Mesothelial cell of epicardium (in vitro differentiated cells): ENCODE results near the gene ALG12. TPM values are rescaled to one million over a fixed set of nuclear protein-coding genes. Genes with fewer than 3 reads are reported as not detected.

Source experiments
- DNase-seq, 2 experiments: peaks; one replicate each; pipeline ENCODE4 v3.0.0; 2021; ENCODE audit warnings: low spot score in 2 of 2; ENCODE audit not compliant: unreplicated experiment in 2 of 2
- H3K27ac Mint-ChIP-seq: 2 replicates; pipeline ENCODE4 v1.8.0; 2021; ENCODE audit warnings: mixed read lengths
- H3K27me3 Mint-ChIP-seq: 2 replicates; pipeline ENCODE4 v1.8.0; 2021; ENCODE audit warnings: low read depth, mixed read lengths
- H3K36me3 Mint-ChIP-seq: 2 replicates; pipeline ENCODE4 v1.8.0; 2021; ENCODE audit warnings: mixed read lengths
- H3K4me1 Mint-ChIP-seq: 2 replicates; pipeline ENCODE4 v1.8.0; 2021; ENCODE audit warnings: mixed read lengths
- H3K4me3 Mint-ChIP-seq: 2 replicates; pipeline ENCODE4 v1.8.0; 2021; ENCODE audit warnings: mild to moderate bottlenecking, moderate library complexity, mixed read lengths
- H3K9me3 Mint-ChIP-seq: 2 replicates; pipeline ENCODE4 v1.8.0; 2021; ENCODE audit warnings: mixed read lengths
- CTCF ChIP-seq: fragments of 200-600 bp; sonication (generic); IDR thresholded peaks from one replicate; pipeline ENCODE4 v1.5.0; 2021; ENCODE audit warnings: antibody characterized with exemption; ENCODE audit not compliant: unreplicated experiment
- total RNA-seq: library from RNA; stranded (reverse); gene quantifications from 3 replicates; pipeline ENCODE4 v1.2.1, GENCODE V29; 2021

ALG12 gene
- total RNA-seq, 1 donor from 2014 or later = 26.4 TPM

- Mint-ChIP-seq H3K27ac (no peak overlapping the region), H3K4me3 (no peak overlapping the region), H3K4me1 (no peaks in the 10 kb centered on the region), H3K27me3 (no peaks in the 10 kb centered on the region), H3K9me3 (peaks cover 63% of the 10 kb centered on the region), H3K36me3 (peaks cover 74% of the 10 kb centered on the region)
- no peak for TF ChIP-seq CTCF
- DNase-seq = no peak
Observed at GRCh38 chr22:49869086-49869830, 49.0 kb downstream of the ALG12 start.

GRCh38 chr22:49867303-49868265 lies 50.7 kb downstream of the ALG12 start:
- no peaks in the 10 kb centered on the region for H3K4me1 Mint-ChIP-seq
- DNase-seq = no peak
- H3K27ac Mint-ChIP-seq = no peak overlapping the region
- peaks cover 67% of the 10 kb centered on the region for H3K36me3 Mint-ChIP-seq
- peaks cover 55% of the 10 kb centered on the region for H3K9me3 Mint-ChIP-seq
- no peak overlapping the region for H3K4me3 Mint-ChIP-seq
- no peaks in the 10 kb centered on the region for H3K27me3 Mint-ChIP-seq
- no peak for TF ChIP-seq CTCF

- Mint-ChIP-seq H3K27ac (no peak overlapping the region), H3K27me3 (no peaks in the 10 kb centered on the region), H3K36me3 (peaks cover 60% of the 10 kb centered on the region), H3K9me3 (peaks cover 50% of the 10 kb centered on the region), H3K4me1 (peaks cover 3% of the 10 kb centered on the region), H3K4me3 (no peak overlapping the region)
- DNase-seq = no peak
- TF ChIP-seq CTCF = no peak
Observed at GRCh38 chr22:49866646-49867045, 51.6 kb downstream of the ALG12 start.

- peaks cover 3% of the 10 kb centered on the region for H3K4me1 Mint-ChIP-seq
- H3K36me3 Mint-ChIP-seq = peaks cover 60% of the 10 kb centered on the region
- TF ChIP-seq CTCF = no peak
- DNase-seq = no peak
- no peak overlapping the region for H3K27ac Mint-ChIP-seq
- H3K9me3 Mint-ChIP-seq = peaks cover 50% of the 10 kb centered on the region
- H3K4me3 Mint-ChIP-seq = no peak overlapping the region
- no peaks in the 10 kb centered on the region for H3K27me3 Mint-ChIP-seq
Observed at GRCh38 chr22:49866134-49866533, 52.1 kb downstream of the ALG12 start.

GRCh38 chr22:49865156-49865555 lies 53.1 kb downstream of the ALG12 start:
- Mint-ChIP-seq H3K27me3 (no peaks in the 10 kb centered on the region), H3K27ac (no peak overlapping the region), H3K4me3 (no peak overlapping the region), H3K9me3 (peaks cover 45% of the 10 kb centered on the region), H3K4me1 (peaks cover 3% of the 10 kb centered on the region), H3K36me3 (peaks cover 55% of the 10 kb centered on the region)
- TF ChIP-seq CTCF = no peak
- DNase-seq = no peak
